Sigmoid colon (tissue), 7 donors: ENCODE measurements around the gene MDFI. TPM values are rescaled to one million over a fixed set of nuclear protein-coding genes. Genes with fewer than 3 reads are reported as not detected.

ENCODE experiments used
- DNase-seq: peaks from one replicate; pipeline ENCODE4 v3.0.0-alpha.2; 2019
- H3K27ac ChIP-seq, 4 donors: fragments of 200-600 bp; sonication (generic); one replicate each; pipeline ENCODE4 v1.5.1; 2016 to 2019; ENCODE audit warnings: mild to moderate bottlenecking in 1 of 4
- H3K27me3 ChIP-seq, 3 donors: fragments of 200-600 bp; sonication (generic); one replicate each; pipeline ENCODE4 v1.5.1; 2019; ENCODE audit warnings: mild to moderate bottlenecking in 1 of 3
- H3K36me3 ChIP-seq, 4 donors: fragments of 200-600 bp; sonication (generic); one replicate each; pipeline ENCODE4 v1.5.1; 2016 to 2019
- H3K4me1 ChIP-seq, 4 donors: fragments of 200-600 bp; sonication (generic); one replicate each; pipeline ENCODE4 v1.5.1; 2017 to 2019
- H3K4me3 ChIP-seq, 4 donors: fragments of 200-600 bp; sonication (generic); one replicate each; pipeline ENCODE4 v1.5.1; 2017 to 2019; ENCODE audit warnings: mild to moderate bottlenecking in 2 of 4, moderate library complexity in 1 of 4
- H3K9me3 ChIP-seq, 4 donors: fragments of 200-600 bp in 3 of 4; sonication (generic) in 3 of 4; one replicate each; pipeline versions ENCODE4 v1.5.1 to v1.6.1; 2013 to 2019
- EP300 ChIP-seq, 4 donors: sonication (generic); formaldehyde crosslinking; IDR thresholded peaks; one replicate each; pipeline ENCODE4 v1.6.1; 2017; ENCODE audit warnings: antibody characterized with exemption in 4 of 4
- POLR2A ChIP-seq, 2 donors: fragments of 450-650 bp; IDR thresholded peaks; one replicate each; pipeline ENCODE4 v1.6.1; 2016; ENCODE audit warnings: antibody characterized with exemption in 2 of 2, mild to moderate bottlenecking in 2 of 2, moderate library complexity in 2 of 2
- POLR2AphosphoS5 ChIP-seq, 4 donors: sonication (generic); formaldehyde crosslinking; IDR thresholded peaks; one replicate each; pipeline ENCODE4 v1.6.1; 2017; ENCODE audit warnings: antibody characterized with exemption in 4 of 4
- WGBS, 2 donors: extraction: QIAGEN DNeasy Blood & Tissue Kit; methylation state at CpG; one replicate each; pipeline ENCODE4 v1.1.7; 2013; 5-methylcytosine and 5-hydroxymethylcytosine counted together
- intact Hi-C: fragments of 100-400 bp; cut with DNase I; formaldehyde crosslinking; loops from one replicate; pipeline ENCODE4 v1.15.1; 2023
- polyA plus RNA-seq, 3 donors: library from polyadenylated mRNA; stranded (reverse); fragments of 200-250 nt; gene quantifications; one replicate each; pipeline ENCODE4 v1.2.3, GENCODE V29; 2013
- total RNA-seq, 4 donors: library from RNA; depleted of rRNA; stranded (reverse); fragments of >200 nt; gene quantifications; one replicate each; pipeline ENCODE4 v1.1.0, GENCODE V29; 2016
- TF ChIP-seq, protein P1 (sequence below), 4 experiments: fragments of 450-650 bp in 3 of 4; fragments of 200-600 bp in 1 of 4; IDR thresholded peaks; one replicate each; pipeline ENCODE4 v1.5.1; 2016 to 2019; ENCODE audit warnings: antibody characterized with exemption in 4 of 4, mild to moderate bottlenecking in 3 of 4, moderate library complexity in 2 of 4
- donor health status: healthy with polysubstance abuse.
- donor health status: Bipolar disorder and iron deficiency.
- donor health status: healthy.

Gene MDFI
- total and polyA plus RNA-seq, 7 donors: 0.69 to 8.6 (median 4.6) TPM

DNA sequence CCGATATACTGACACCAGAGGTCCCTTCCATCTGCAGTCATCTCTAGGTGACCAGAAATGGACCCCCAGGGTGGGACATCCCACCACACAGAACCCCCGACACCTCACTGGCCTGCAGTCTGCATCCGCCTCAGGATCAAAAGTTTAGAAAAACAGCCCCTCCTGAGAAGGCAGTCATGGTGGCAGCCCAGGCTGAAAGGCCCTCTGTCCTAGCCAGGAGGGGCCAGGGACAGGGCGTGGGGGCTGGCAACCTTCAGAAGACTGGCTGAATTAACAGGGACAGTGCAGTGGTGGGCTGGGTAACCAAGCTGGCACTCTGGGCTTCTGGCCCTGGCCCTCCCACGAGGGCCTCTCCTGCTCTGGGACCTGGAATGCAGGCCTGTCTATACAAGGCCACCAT is 34.3 kb upstream of the MDFI start:
- no peaks in the 10 kb centered on the region for H3K27me3 ChIP-seq
- peaks cover 0 to 7% (median 3%) of the 10 kb centered on the region in 4 donors for H3K36me3 ChIP-seq
- TF ChIP-seq, protein P1, sequence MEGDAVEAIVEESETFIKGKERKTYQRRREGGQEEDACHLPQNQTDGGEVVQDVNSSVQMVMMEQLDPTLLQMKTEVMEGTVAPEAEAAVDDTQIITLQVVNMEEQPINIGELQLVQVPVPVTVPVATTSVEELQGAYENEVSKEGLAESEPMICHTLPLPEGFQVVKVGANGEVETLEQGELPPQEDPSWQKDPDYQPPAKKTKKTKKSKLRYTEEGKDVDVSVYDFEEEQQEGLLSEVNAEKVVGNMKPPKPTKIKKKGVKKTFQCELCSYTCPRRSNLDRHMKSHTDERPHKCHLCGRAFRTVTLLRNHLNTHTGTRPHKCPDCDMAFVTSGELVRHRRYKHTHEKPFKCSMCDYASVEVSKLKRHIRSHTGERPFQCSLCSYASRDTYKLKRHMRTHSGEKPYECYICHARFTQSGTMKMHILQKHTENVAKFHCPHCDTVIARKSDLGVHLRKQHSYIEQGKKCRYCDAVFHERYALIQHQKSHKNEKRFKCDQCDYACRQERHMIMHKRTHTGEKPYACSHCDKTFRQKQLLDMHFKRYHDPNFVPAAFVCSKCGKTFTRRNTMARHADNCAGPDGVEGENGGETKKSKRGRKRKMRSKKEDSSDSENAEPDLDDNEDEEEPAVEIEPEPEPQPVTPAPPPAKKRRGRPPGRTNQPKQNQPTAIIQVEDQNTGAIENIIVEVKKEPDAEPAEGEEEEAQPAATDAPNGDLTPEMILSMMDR (IDR thresholded peaks at IDR 0.05): no peak
- TF ChIP-seq POLR2AphosphoS5 (IDR thresholded peaks at IDR 0.05) (no peak), POLR2A (IDR thresholded peaks at IDR 0.05) (no peak), EP300 (IDR thresholded peaks at IDR 0.05) (no peak)
- WGBS, 2 donors: 75 to 86% methylated on average over 5 of the region's 5 CpGs
- H3K4me3 ChIP-seq: no peak overlapping the region
- no peak overlapping the region for H3K27ac ChIP-seq
- peak; percentile 41 for DNase-seq
- intact Hi-C loops: loop anchor here (5.0 kb wide), 1 partner anchor 173 kb away; the partner anchor contains the start of gene FRS3
- H3K4me1 ChIP-seq: peaks cover 0 to 21% (median 15%) of the 10 kb centered on the region in 4 donors
- no peaks in the 10 kb centered on the region for H3K9me3 ChIP-seq

DNA sequence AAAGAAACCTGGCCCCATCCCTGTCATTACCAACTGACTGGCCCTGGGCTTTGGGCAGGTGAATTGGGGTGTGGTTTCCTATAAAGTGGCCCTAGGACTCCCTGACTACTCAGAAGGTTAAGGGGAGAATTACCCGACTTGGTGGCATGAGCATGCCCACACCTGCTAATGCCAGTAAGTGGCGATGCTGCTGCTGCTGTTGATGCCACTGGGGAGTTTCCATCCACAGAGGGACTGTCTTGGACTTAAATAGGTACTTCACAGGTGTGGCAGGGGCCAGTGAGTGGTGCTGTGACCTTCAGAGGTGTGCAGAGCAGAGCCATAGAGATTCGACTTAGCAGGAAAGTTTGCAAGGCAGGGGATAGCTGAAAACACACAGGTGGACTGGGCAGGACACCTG is 32.6 kb upstream of the MDFI start:
- no peaks in the 10 kb centered on the region for H3K27me3 ChIP-seq
- no peak for DNase-seq
- H3K4me1 ChIP-seq: peaks cover 0 to 21% (median 15%) of the 10 kb centered on the region in 4 donors
- H3K36me3 ChIP-seq: no peaks in the 10 kb centered on the region
- H3K27ac ChIP-seq: no peak overlapping the region
- intact Hi-C loops: no loop called here
- no peak overlapping the region for H3K4me3 ChIP-seq
- no peak for TF ChIP-seq EP300 (IDR thresholded peaks at IDR 0.05)
- TF ChIP-seq POLR2A (IDR thresholded peaks at IDR 0.05): no peak
- TF ChIP-seq, protein P1 (IDR thresholded peaks at IDR 0.05): no peak
- TF ChIP-seq POLR2AphosphoS5 (IDR thresholded peaks at IDR 0.05): no peak
- WGBS, 2 donors: 45 to 70% methylated on average over 3 of the region's 3 CpGs
- H3K9me3 ChIP-seq: no peaks in the 10 kb centered on the region

DNA sequence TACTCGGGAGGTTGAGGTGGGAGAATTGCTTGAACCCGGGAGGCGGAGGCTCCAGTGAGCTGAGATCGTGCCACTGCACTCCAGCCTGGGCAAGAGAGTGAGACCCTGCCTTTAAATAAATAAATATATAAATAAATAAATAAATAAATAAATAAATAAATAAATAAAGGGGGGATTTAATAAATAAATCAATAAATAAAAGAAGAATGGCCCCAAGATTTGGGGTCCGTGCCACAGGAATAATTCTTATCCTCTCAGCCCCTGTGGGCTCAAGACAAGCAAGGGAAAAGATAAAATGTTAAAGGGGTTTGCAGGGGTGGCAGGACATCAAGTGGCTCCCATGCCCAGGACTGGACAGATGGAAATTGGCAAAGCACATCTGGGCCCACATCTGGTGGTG is 31.2 kb upstream of the MDFI start:
- Histone ChIP-seq H3K27ac (no peak overlapping the region), H3K4me1 (peaks cover 0 to 15% (median 11%) of the 10 kb centered on the region in 4 donors), H3K36me3 (no peaks in the 10 kb centered on the region), H3K9me3 (no peaks in the 10 kb centered on the region), H3K27me3 (no peaks in the 10 kb centered on the region), H3K4me3 (no peak overlapping the region)
- no peak for DNase-seq
- WGBS, 2 donors: 92 to 93% methylated on average over 5 of the region's 5 CpGs
- TF ChIP-seq POLR2AphosphoS5 (IDR thresholded peaks at IDR 0.05) (no peak), EP300 (IDR thresholded peaks at IDR 0.05) (no peak), POLR2A (IDR thresholded peaks at IDR 0.05) (no peak)
- TF ChIP-seq, protein P1 (IDR thresholded peaks at IDR 0.05): no peak
- intact Hi-C loops: no loop called here

DNA sequence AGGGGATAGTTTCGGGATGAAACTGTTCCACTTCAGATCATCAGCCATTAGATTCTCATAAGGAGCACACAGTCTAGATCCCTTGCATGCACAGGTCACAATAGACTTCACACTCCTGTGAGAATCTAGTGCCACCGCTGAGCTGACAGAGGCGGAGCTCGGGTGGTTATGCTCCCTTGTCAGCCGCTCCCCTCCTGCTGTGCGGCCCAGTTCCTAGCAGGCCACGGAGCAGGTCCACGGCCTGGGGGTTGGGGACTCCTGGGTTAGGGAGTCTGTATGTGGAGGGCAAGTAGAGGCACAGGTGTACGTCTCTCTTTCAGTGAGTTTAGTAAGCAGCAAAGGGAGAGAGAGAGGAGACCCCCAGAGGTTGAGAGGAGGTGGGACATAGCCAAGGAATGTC is 30.5 kb upstream of the MDFI start:
- H3K36me3 ChIP-seq: no peaks in the 10 kb centered on the region
- WGBS, 2 donors: 77 to 87% methylated on average over 9 of the region's 9 CpGs

More for the DNA sequence above, 30.5 kb upstream of the MDFI start:
- no peak overlapping the region for H3K27ac ChIP-seq
- no peak overlapping the region for H3K4me3 ChIP-seq
- no peaks in the 10 kb centered on the region for H3K27me3 ChIP-seq
- intact Hi-C loops: no loop called here
- no peak for DNase-seq
- TF ChIP-seq, protein P1 (IDR thresholded peaks at IDR 0.05): no peak
- TF ChIP-seq POLR2A (IDR thresholded peaks at IDR 0.05) (no peak), POLR2AphosphoS5 (IDR thresholded peaks at IDR 0.05) (no peak), EP300 (IDR thresholded peaks at IDR 0.05) (no peak)
- peaks cover 0 to 8% (median 4%) of the 10 kb centered on the region in 4 donors for H3K4me1 ChIP-seq
- H3K9me3 ChIP-seq: no peaks in the 10 kb centered on the region
